GM13976 (cell line): ENCODE measurements around the gene ASCC3.

Experiments used
- DNase-seq: peaks from one replicate; pipeline ENCODE4 v3.0.0; 2012; ENCODE audit warnings: low spot score
- CTCF ChIP-seq: IDR thresholded peaks from 2 replicates; pipeline ENCODE4 v1.5.1; 2012; ENCODE audit warnings: borderline replicate concordance, mild to moderate bottlenecking; ENCODE audit not compliant: insufficient read depth; ENCODE audit errors: extremely low read depth, missing control alignments, control extremely low read depth
- in situ Hi-C: fragments of 300-500 bp; cut with MboI; formaldehyde crosslinking; loops from one replicate; pipeline ENCODE4 v1.12.0; 2022; ENCODE audit warnings: low sequenced_read_pairs, mixed read lengths, inconsistent platforms; ENCODE audit not compliant: unreplicated experiment

The ASCC3 gene

GRCh38 chr6:100700009-100700408 lies 181.1 kb downstream of the ASCC3 start:
- no peak for DNase-seq
- no peak for TF ChIP-seq CTCF
- in situ Hi-C loops: no loop called here

GRCh38 chr6:100695445-100695844 lies 185.7 kb downstream of the ASCC3 start:
- in situ Hi-C loops: no loop called here
- no peak for DNase-seq
- TF ChIP-seq CTCF: no peak

GRCh38 chr6:100693249-100693927 lies 187.7 kb downstream of the ASCC3 start:
- no peak for TF ChIP-seq CTCF
- in situ Hi-C loops: no loop called here
- DNase-seq: no peak

GRCh38 chr6:100691972-100692371 lies 189.2 kb downstream of the ASCC3 start:
- in situ Hi-C loops: no loop called here
- TF ChIP-seq CTCF: no peak
- DNase-seq: no peak

DNA sequence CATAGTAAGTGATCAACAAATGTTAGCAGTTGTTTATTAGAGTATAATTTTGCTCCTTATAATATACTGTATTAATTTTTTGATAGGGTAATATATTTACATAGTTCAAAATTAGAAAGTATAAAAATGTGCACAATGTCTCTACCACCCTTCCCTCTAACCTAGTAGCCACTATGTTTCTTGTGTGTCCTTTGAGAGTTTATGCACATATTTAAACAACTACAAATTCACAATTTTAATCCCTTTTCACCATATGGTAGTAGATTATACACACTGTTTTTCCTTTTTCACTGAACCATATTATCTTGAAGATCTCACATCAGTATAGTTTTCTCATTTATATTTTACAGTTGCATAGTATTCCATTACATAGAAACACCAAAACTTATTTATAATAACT lies 194.9 kb downstream of the ASCC3 start:
- no peak for DNase-seq
- no peak for TF ChIP-seq CTCF
- in situ Hi-C loops: no loop called here

DNA sequence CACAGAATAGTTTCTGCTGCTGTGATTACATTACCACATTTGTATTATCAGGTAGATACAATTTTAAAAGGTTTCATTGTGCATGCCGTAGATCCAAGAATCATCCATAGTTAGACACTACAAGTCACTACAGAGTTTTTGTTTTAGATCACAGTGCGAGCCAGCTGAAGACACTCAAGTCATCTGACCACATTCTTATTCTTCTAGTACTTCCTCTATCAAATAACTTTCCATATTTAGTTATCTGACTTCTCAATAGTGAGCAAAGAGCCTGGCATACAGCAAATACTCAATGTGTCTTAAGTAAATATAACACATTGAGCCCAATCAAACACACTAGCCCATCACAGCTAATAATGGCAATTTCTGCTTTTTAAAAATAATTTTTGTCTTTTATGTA lies 195.4 kb downstream of the ASCC3 start:
- TF ChIP-seq CTCF: no peak
- in situ Hi-C loops: no loop called here
- no peak for DNase-seq
